ENCODE results near the gene MYO18B.

Gene MYO18B

DNA sequence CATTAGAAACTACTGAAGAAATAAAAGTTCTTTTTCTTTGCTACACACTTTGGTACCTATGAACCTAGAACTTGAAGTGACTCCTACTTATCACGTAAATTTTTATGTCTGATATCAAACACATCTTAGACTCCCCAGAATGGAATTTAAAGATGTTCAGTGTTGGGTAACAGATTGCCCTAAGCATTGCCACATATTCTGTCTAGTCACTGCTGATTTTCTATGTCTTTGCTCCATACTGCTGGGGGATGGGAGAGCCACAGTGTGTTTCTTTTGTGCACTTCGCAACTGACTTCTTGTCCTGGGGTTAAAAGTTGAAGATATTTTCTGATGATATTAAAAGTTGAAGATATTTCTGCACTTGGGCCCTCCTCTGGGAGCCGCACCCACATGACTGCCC is 19.4 kb upstream of the MYO18B start:
- TF ChIP-seq, protein P1, sequence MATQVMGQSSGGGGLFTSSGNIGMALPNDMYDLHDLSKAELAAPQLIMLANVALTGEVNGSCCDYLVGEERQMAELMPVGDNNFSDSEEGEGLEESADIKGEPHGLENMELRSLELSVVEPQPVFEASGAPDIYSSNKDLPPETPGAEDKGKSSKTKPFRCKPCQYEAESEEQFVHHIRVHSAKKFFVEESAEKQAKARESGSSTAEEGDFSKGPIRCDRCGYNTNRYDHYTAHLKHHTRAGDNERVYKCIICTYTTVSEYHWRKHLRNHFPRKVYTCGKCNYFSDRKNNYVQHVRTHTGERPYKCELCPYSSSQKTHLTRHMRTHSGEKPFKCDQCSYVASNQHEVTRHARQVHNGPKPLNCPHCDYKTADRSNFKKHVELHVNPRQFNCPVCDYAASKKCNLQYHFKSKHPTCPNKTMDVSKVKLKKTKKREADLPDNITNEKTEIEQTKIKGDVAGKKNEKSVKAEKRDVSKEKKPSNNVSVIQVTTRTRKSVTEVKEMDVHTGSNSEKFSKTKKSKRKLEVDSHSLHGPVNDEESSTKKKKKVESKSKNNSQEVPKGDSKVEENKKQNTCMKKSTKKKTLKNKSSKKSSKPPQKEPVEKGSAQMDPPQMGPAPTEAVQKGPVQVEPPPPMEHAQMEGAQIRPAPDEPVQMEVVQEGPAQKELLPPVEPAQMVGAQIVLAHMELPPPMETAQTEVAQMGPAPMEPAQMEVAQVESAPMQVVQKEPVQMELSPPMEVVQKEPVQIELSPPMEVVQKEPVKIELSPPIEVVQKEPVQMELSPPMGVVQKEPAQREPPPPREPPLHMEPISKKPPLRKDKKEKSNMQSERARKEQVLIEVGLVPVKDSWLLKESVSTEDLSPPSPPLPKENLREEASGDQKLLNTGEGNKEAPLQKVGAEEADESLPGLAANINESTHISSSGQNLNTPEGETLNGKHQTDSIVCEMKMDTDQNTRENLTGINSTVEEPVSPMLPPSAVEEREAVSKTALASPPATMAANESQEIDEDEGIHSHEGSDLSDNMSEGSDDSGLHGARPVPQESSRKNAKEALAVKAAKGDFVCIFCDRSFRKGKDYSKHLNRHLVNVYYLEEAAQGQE (IDR thresholded peaks at IDR 0.05; ENCODE audit: insufficient read depth in 1 of 2, low read depth in 2 of 2, low read length in 2 of 2) = no peak
- no peak for TF ChIP-seq FOXP2 (optimal IDR thresholded peaks at IDR 0.05; ENCODE audit: borderline replicate concordance, extremely low read depth, extremely low read length, insufficient read depth)
- no peak for TF ChIP-seq SIN3A (IDR thresholded peaks at IDR 0.05; ENCODE audit: borderline replicate concordance, insufficient read depth, low read length)
- TF ChIP-seq POLR2AphosphoS5 (IDR thresholded peaks at IDR 0.05; ENCODE audit: low read depth, low read length) = no peak
- TF ChIP-seq TAF1 (IDR thresholded peaks at IDR 0.05; ENCODE audit: borderline replicate concordance, insufficient read depth, low read length) = no peak

DNA sequence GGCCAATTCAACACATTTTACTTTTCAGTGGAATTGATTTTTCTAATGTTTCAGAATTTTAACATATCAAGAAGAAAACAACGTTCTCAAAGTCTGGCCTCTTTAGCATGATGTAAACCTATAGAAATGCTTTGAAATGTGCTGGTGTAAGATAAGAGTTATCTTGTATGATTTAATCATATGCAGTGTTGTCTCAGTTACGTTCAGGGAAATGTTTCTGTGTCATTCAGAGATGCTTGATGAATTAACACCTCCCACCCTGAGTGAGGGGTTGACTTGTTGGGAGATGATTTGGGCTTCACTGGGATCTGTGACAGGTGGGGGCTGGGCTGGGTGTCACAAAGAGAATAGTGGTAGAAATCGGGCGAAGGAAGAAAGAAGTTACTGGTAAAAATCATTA is 15.7 kb upstream of the MYO18B start:
- no peak for TF ChIP-seq SIN3A (IDR thresholded peaks at IDR 0.05; ENCODE audit: borderline replicate concordance, insufficient read depth, low read length)
- TF ChIP-seq, protein P1 (IDR thresholded peaks at IDR 0.05; ENCODE audit: insufficient read depth in 1 of 2, low read depth in 2 of 2, low read length in 2 of 2) = no peak
- TF ChIP-seq FOXP2 (optimal IDR thresholded peaks at IDR 0.05; ENCODE audit: borderline replicate concordance, extremely low read depth, extremely low read length, insufficient read depth) = no peak
- TF ChIP-seq POLR2AphosphoS5 (IDR thresholded peaks at IDR 0.05; ENCODE audit: low read depth, low read length) = no peak
- no peak for TF ChIP-seq TAF1 (IDR thresholded peaks at IDR 0.05; ENCODE audit: borderline replicate concordance, insufficient read depth, low read length)

DNA sequence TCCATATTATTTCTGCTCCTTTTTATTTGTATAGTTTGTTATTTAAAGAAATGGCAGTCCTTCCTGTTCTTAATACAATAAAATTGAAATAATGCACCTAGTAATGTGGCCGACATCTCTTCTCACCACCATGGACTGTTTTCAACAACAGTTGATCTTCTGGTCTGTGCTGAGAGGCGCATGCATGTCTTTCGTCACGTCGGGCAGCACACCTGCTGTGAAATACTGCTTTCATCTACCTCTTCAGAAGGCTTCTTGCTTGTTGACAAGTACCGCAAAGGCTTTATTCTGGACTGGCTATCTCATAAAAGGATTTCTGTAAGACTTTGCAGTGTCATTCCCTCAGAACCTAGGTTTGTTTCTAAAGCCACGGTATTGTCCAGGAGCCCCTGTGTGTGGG is 13.9 kb upstream of the MYO18B start:
- TF ChIP-seq POLR2AphosphoS5 (IDR thresholded peaks at IDR 0.05; ENCODE audit: low read depth, low read length) (no peak), SIN3A (IDR thresholded peaks at IDR 0.05; ENCODE audit: borderline replicate concordance, insufficient read depth, low read length) (no peak), FOXP2 (optimal IDR thresholded peaks at IDR 0.05; ENCODE audit: borderline replicate concordance, extremely low read depth, extremely low read length, insufficient read depth) (no peak), TAF1 (IDR thresholded peaks at IDR 0.05; ENCODE audit: borderline replicate concordance, insufficient read depth, low read length) (no peak)
- TF ChIP-seq, protein P1 (IDR thresholded peaks at IDR 0.05; ENCODE audit: insufficient read depth in 1 of 2, low read depth in 2 of 2, low read length in 2 of 2) = no peak

DNA sequence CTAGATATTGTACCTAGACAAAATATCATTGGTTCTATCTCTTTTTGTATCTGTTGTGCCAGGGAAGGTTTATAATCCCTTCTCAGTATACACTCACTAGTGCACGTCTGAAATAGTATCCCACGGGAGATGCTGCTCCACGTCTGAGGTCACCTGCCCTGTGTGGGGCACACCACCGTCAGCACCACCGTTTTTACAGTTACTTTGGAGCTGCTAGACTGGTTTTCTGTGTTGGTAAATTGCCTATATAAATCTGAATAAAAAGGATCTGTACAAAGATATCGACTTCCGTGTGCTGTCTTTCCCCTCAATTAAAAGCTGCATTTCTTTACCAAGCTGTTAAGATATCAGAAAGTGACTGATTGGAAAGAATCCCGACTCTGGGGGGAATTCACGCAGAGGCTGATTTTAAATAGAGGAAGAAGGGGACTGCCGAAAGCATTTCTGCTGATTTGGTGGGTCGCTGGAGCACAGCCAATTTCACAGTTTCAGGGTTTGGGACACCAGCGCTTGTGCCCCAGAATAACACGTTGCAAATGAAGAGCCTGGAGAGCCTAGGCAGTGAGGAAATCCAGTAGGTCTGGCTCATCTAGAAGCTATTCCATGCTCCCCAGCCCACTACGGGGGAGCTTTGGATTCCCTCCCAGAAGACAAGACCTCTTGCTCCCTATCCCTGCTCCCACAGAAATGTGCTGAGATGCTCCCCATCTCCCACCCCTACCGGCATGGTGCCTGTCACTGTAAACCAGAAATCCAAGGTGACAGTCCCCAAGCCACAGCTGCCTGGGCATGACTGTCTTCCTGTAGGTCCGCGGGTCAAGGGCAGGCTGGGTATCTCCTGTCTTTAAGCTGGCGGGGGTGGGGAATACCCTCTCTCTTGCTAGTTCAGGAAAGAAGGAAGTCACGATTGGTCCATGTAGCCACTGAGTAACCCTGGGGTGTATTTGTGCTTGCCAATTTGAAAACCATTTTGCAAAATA is 12.7 kb upstream of the MYO18B start:
- TF ChIP-seq POLR2AphosphoS5 (IDR thresholded peaks at IDR 0.05; ENCODE audit: low read depth, low read length) = no peak
- TF ChIP-seq, protein P1 (IDR thresholded peaks at IDR 0.05; ENCODE audit: insufficient read depth in 1 of 2, low read depth in 2 of 2, low read length in 2 of 2) = no peak
- TF ChIP-seq SIN3A (IDR thresholded peaks at IDR 0.05; ENCODE audit: borderline replicate concordance, insufficient read depth, low read length) = no peak
- TF ChIP-seq FOXP2 (optimal IDR thresholded peaks at IDR 0.05; ENCODE audit: borderline replicate concordance, extremely low read depth, extremely low read length, insufficient read depth) = no peak
- TF ChIP-seq TAF1 (IDR thresholded peaks at IDR 0.05; ENCODE audit: borderline replicate concordance, insufficient read depth, low read length) = no peak

All from PFSK-1 (cell line).